Prostate gland (tissue), 2 donors: Measurements from ENCODE around the gene CAMK2B. TPM values are rescaled to one million over a fixed set of nuclear protein-coding genes. Genes with fewer than 3 reads are reported as not detected.

ENCODE experiments used
- DNase-seq: peaks from one replicate; pipeline ENCODE4 v3.0.0-alpha.2; 2019; ENCODE audit warnings: low spot score
- H3K27ac ChIP-seq, 2 donors: fragments of 200-600 bp; sonication (generic); 2 replicates each; pipeline ENCODE4 v1.5.1; 2017 to 2019
- H3K27me3 ChIP-seq: fragments of 200-600 bp; sonication (generic); replicated peaks from 2 replicates; pipeline ENCODE4 v1.5.1; 2019; ENCODE audit not compliant: insufficient read depth
- H3K36me3 ChIP-seq, 2 donors: fragments of 200-600 bp; sonication (generic); 1 replicate in 1 of 2; 2 replicates in 1 of 2; pipeline versions ENCODE4 v1.5.1 to v1.8.1; 2017 to 2019
- H3K4me1 ChIP-seq: fragments of 200-600 bp; sonication (generic); replicated peaks from 2 replicates; pipeline ENCODE4 v1.5.1; 2019
- H3K4me3 ChIP-seq, 2 donors: fragments of 200-600 bp; sonication (generic); 2 replicates each; pipeline ENCODE4 v1.5.1; 2017 to 2019
- H3K9me3 ChIP-seq: fragments of 200-600 bp; sonication (generic); 2 replicates; pipeline ENCODE4 v1.5.1; 2017
- CTCF ChIP-seq, 4 experiments: fragments of 200-600 bp in 2 of 4; fragments of 450-650 bp in 2 of 4; sonication (generic) in 2 of 4; IDR thresholded peaks; 1 replicate in 3 of 4; 2 replicates in 1 of 4; pipeline ENCODE4 v1.5.1; 2016 to 2019; ENCODE audit warnings: antibody characterized with exemption in 4 of 4, mild to moderate bottlenecking in 2 of 4, moderate library complexity in 2 of 4
- POLR2A ChIP-seq: fragments of 450-650 bp; IDR thresholded peaks from one replicate; pipeline ENCODE4 v1.6.1; 2016; ENCODE audit warnings: antibody characterized with exemption, mild to moderate bottlenecking
- POLR2AphosphoS5 ChIP-seq: sonication (generic); formaldehyde crosslinking; IDR thresholded peaks from one replicate; pipeline ENCODE4 v1.6.1; 2017; ENCODE audit warnings: antibody characterized with exemption
- WGBS: methylation state at CpG from one replicate; pipeline ENCODE4 v1.1.5; 2018; 5-methylcytosine and 5-hydroxymethylcytosine counted together
- intact Hi-C: fragments of 100-400 bp; cut with DNase I; formaldehyde crosslinking; loops from one replicate; pipeline ENCODE4 v1.14.2; 2022
- total RNA-seq, 2 donors: library from RNA; depleted of rRNA; stranded (reverse); fragments of >200 nt; gene quantifications; one replicate each; pipeline ENCODE4 v1.1.0, GENCODE V29; 2016

CAMK2B gene
- total RNA-seq, 2 donors from 2014 or later: 5.7 to 16.9 TPM

- intact Hi-C loops: no loop called here
- TF ChIP-seq CTCF (IDR thresholded peaks at IDR 0.05) (no peak), POLR2A (no peak), POLR2AphosphoS5 (no peak)
- 77% methylated on average over 12 of the region's 13 CpGs for WGBS
Measured at GRCh38 chr7:44232396-44232795, 93.0 kb downstream of the CAMK2B start.

GRCh38 chr7:44231088-44231487, 94.3 kb downstream of the CAMK2B start:
- H3K4me1 ChIP-seq: no peaks in the 10 kb centered on the region
- H3K36me3 ChIP-seq: no peaks in the 10 kb centered on the region
- intact Hi-C loops: no loop called here
- no peak overlapping the region for H3K4me3 ChIP-seq
- H3K27me3 ChIP-seq: no peaks in the 10 kb centered on the region
- no peak overlapping the region for H3K27ac ChIP-seq
- 72% methylated on average over 12 of the region's 12 CpGs for WGBS
- H3K9me3 ChIP-seq: no peaks in the 10 kb centered on the region
- DNase-seq: no peak
- TF ChIP-seq CTCF (IDR thresholded peaks at IDR 0.05) (no peak), POLR2AphosphoS5 (no peak), POLR2A (no peak)

More at GRCh38 chr7:44232396-44232795, 93.0 kb downstream of the CAMK2B start:
- H3K27ac ChIP-seq: no peak overlapping the region
- H3K9me3 ChIP-seq: no peaks in the 10 kb centered on the region
- no peaks in the 10 kb centered on the region for H3K27me3 ChIP-seq
- H3K4me1 ChIP-seq: no peaks in the 10 kb centered on the region
- no peak for DNase-seq
- no peaks in the 10 kb centered on the region for H3K36me3 ChIP-seq
- no peak overlapping the region for H3K4me3 ChIP-seq

GRCh38 chr7:44230286-44230685, 95.1 kb downstream of the CAMK2B start:
- intact Hi-C loops: no loop called here
- DNase-seq: no peak
- 90% methylated on average over 7 of the region's 7 CpGs for WGBS
- no peaks in the 10 kb centered on the region for H3K9me3 ChIP-seq
- no peak overlapping the region for H3K4me3 ChIP-seq
- no peaks in the 10 kb centered on the region for H3K36me3 ChIP-seq
- no peaks in the 10 kb centered on the region for H3K4me1 ChIP-seq
- no peaks in the 10 kb centered on the region for H3K27me3 ChIP-seq
- TF ChIP-seq CTCF (IDR thresholded peaks at IDR 0.05) (no peak), POLR2AphosphoS5 (no peak)
- H3K27ac ChIP-seq: no peak overlapping the region

- TF ChIP-seq POLR2A (no peak), CTCF (IDR thresholded peaks at IDR 0.05) (no peak), POLR2AphosphoS5 (no peak)
- intact Hi-C loops: no loop called here
- Histone ChIP-seq H3K4me1 (no peaks in the 10 kb centered on the region), H3K36me3 (no peaks in the 10 kb centered on the region), H3K9me3 (no peaks in the 10 kb centered on the region), H3K27ac (no peak overlapping the region), H3K4me3 (no peak overlapping the region), H3K27me3 (no peaks in the 10 kb centered on the region)
- 66% methylated on average over 9 of the region's 11 CpGs for WGBS
- DNase-seq: no peak
Measured at GRCh38 chr7:44229546-44230105, 95.8 kb downstream of the CAMK2B start.

GRCh38 chr7:44228571-44229350, 96.6 kb downstream of the CAMK2B start:
- DNase-seq: no peak

More at GRCh38 chr7:44228571-44229350, 96.6 kb downstream of the CAMK2B start:
- Histone ChIP-seq H3K9me3 (no peaks in the 10 kb centered on the region), H3K4me1 (no peaks in the 10 kb centered on the region), H3K27ac (no peak overlapping the region), H3K36me3 (no peaks in the 10 kb centered on the region), H3K27me3 (no peaks in the 10 kb centered on the region), H3K4me3 (no peak overlapping the region)
- intact Hi-C loops: no loop called here
- TF ChIP-seq POLR2A: no peak
- TF ChIP-seq CTCF (IDR thresholded peaks at IDR 0.05): no peak
- TF ChIP-seq POLR2AphosphoS5: no peak
- 87% methylated on average over 24 of the region's 29 CpGs for WGBS
